Bronchial epithelial cell (primary cell): ENCODE data around the gene MBLAC2. TPM values are rescaled to one million over a fixed set of nuclear protein-coding genes. Genes with fewer than 3 reads are reported as not detected.

Source experiments
- DNase-seq: peaks from one replicate; pipeline ENCODE4 v3.0.0-alpha.2; 2010; ENCODE audit warnings: low read depth
- FAIRE-seq: peaks from 2 replicates; lab custom pipeline; 2011; peaks lifted over from hg19 to GRCh38; lab: Jason Lieb, UNC
- H3K27me3 ChIP-seq: 2 replicates; pipeline ENCODE4 v1.5.1; 2011; ENCODE audit warnings: low read length; ENCODE audit not compliant: control insufficient read depth, insufficient read depth
- H3K36me3 ChIP-seq: 2 replicates; pipeline ENCODE4 v1.5.1; 2011; ENCODE audit warnings: low read length; ENCODE audit not compliant: control insufficient read depth, insufficient read depth
- H3K4me3 ChIP-seq: 2 replicates; pipeline ENCODE4 v1.5.1; 2011; ENCODE audit warnings: mild to moderate bottlenecking, low read depth, low read length, control low read depth
- total RNA-seq: library from RNA; depleted of rRNA; stranded (reverse); fragments of >200 nt; gene quantifications from 2 replicates; pipeline ENCODE4 v1.2.1, GENCODE V29; 2014
- TF ChIP-seq, protein P1 (sequence below): IDR thresholded peaks from 2 replicates; pipeline ENCODE4 v1.5.1; 2011; ENCODE audit warnings: mild to moderate bottlenecking, moderate library complexity, low read length, control low read depth, inconsistent platforms; ENCODE audit not compliant: insufficient read depth, severe bottlenecking

Gene MBLAC2
- total RNA-seq, 1 donor from 2014 or later = 3.2 TPM

DNA sequence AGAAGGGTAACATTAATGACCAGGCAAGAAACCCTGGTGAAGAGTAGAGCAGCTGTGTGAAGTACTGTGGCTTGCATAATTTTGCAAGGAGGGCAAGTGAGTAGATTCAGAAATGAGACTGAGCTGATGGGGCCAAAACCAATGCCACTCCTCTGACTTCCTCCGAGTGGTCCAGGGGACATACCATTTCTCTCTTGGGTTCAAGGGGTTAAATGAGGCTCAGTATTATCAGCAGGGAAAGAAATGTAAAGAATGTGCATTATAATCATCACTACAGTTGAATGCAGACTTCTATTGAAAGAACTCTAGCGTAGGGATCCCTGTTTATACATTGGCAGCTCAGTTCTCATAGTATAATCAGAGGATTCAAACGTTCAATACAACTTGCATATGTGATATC, 10.0 kb upstream of the MBLAC2 start:
- Histone ChIP-seq H3K4me3 (no peak overlapping the region), H3K36me3 (no peaks in the 10 kb centered on the region), H3K27me3 (no peaks in the 10 kb centered on the region)
- no peak for DNase-seq
- TF ChIP-seq, protein P1, sequence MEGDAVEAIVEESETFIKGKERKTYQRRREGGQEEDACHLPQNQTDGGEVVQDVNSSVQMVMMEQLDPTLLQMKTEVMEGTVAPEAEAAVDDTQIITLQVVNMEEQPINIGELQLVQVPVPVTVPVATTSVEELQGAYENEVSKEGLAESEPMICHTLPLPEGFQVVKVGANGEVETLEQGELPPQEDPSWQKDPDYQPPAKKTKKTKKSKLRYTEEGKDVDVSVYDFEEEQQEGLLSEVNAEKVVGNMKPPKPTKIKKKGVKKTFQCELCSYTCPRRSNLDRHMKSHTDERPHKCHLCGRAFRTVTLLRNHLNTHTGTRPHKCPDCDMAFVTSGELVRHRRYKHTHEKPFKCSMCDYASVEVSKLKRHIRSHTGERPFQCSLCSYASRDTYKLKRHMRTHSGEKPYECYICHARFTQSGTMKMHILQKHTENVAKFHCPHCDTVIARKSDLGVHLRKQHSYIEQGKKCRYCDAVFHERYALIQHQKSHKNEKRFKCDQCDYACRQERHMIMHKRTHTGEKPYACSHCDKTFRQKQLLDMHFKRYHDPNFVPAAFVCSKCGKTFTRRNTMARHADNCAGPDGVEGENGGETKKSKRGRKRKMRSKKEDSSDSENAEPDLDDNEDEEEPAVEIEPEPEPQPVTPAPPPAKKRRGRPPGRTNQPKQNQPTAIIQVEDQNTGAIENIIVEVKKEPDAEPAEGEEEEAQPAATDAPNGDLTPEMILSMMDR = no peak
- FAIRE-seq = no peak

DNA sequence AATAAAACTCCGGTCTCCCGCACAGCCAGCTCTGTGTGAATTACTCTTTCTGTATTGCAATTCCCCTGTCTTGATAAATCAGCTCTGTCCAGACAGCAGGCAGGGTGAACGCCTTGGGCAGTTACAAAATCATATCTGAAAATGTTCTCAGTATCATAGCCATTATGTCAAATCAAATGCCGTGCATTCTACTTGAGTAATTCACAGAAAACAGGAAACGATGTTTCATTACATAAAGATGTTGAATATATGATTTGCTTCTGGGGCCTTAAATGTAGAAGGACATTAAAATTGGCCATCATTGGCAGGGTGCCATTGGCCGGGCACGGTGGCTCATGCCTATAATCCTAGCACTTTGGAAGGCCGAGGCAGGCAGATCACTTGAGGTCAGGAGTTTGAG, 8.6 kb upstream of the MBLAC2 start:
- FAIRE-seq (no peak), DNase-seq (no peak)
- H3K4me3 ChIP-seq = no peak overlapping the region
- no peaks in the 10 kb centered on the region for H3K36me3 ChIP-seq
- TF ChIP-seq, protein P1 = no peak
- no peaks in the 10 kb centered on the region for H3K27me3 ChIP-seq

DNA sequence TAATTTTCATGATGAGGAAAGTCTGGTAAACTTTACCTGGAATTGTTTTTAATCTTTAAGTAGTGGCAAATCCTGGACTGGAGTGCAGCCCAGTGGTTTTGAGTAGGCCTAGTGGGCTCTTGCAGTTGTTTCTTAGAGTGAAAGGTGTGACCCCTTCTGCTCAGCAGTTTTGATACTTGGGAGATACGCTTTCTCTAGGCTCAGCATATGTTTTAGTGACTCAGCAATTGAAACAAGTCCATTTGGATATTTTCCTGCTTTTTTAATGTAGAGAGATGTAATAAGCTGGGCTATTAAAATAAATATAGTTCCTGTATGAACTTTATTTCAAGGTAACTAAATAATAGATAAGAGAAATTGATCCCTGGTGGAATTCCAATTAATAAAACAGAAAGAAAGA, 6.1 kb upstream of the MBLAC2 start:
- Histone ChIP-seq H3K27me3 (no peaks in the 10 kb centered on the region), H3K36me3 (no peaks in the 10 kb centered on the region), H3K4me3 (no peak overlapping the region)
- TF ChIP-seq, protein P1 = no peak
- FAIRE-seq = no peak
- no peak for DNase-seq

DNA sequence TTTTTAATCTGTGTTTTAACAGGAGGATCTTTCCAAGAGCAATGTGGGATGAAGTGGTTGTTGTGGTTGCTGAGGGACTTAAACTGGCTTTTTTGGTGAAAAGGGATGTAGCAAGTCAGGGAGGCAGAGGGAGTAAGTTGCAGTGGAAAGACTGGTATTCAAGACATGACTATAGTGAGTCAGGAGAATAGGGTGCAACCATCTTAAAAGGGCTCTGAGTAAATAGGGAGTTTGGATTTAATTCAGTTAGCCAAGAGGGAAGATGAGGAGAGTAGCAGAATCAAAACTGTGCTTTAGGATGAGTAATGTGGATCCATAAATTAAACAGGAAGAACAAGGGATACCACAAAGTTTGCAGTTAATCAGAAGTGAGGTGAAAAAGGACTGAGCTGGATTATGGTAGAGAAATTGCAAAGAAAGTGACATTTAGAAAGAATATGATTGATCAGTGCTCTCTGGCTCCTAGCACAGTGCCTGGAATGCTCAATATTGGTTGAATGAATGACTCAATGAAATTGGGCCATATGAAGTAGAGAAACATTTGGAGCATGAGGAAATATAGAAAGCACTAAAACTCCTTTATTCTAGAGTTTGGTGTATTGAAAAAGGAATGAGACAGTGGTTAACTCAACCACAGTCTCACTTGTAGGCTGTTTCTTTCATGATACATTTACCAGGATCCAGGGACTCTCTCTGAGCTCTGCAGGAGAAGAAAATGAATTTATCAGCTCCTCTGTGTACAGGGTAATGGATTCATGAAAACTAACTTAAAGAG, 5.2 kb upstream of the MBLAC2 start:
- peak; percentile 27 for DNase-seq
- Histone ChIP-seq H3K4me3 (no peak overlapping the region), H3K27me3 (no peaks in the 10 kb centered on the region), H3K36me3 (no peaks in the 10 kb centered on the region)
- TF ChIP-seq, protein P1 = no peak
- no peak for FAIRE-seq

DNA sequence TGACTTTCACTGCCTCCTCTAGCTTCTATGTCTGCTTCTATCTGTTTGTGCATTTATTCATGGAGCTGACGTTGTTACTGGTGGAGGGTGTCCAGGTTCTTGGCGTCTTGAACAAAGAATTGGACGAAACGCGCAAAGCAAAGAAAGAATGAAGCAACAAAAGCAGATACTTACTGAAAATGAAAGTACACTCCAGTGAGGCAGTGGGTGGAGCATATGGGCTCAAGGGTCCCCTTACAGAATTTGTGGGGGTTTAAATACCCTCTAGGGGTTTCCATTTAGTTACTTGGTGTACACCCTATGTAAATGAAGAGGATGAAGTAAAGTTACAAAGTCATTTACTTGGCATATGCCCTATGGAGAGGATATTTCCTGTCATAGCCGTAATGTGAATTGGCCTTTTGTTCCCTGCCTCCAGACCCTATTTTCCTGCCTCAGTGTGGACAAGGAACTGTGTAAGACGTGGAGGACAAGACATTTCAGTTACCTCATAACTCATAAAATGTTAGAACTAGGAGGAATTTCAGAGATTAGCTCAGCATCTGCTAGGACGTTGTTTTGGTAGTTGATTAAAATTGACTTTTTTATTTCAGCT, 3.1 kb upstream of the MBLAC2 start:
- Histone ChIP-seq H3K4me3 (no peak overlapping the region), H3K27me3 (no peaks in the 10 kb centered on the region), H3K36me3 (no peaks in the 10 kb centered on the region)
- DNase-seq (no peak), FAIRE-seq (no peak)
- TF ChIP-seq, protein P1 = no peak
